PC-3 (cell line): ENCODE measurements around the gene PDIA5. TPM values are rescaled to one million over a fixed set of nuclear protein-coding genes. Genes with fewer than 3 reads are reported as not detected.

ENCODE experiments used
- ATAC-seq: fragments of 200-7000 bp; cut with Tn5 transposase; 2 replicates; pipeline ENCODE4 v1.9.1; 2020; ENCODE audit warnings: mild to moderate bottlenecking, moderate library complexity
- BruUV-seq: library from RNA; stranded (reverse); fragments of 400-500 nt; replicated peaks from 2 replicates; lab custom pipeline; 2021; lab: Mats Ljungman, UMichigan
- CTCF ChIA-PET: fragments of 300-600 bp; sonication (Branson Sonifier 250); formaldehyde crosslinking; loops from one replicate; lab custom pipeline; 2022; ENCODE audit warnings: antibody characterized with exemption; lab: Charles Lee
- POLR2A ChIA-PET: fragments of 300-600 bp; sonication (Branson Sonifier 250); formaldehyde crosslinking; loops from one replicate; lab custom pipeline; 2022; ENCODE audit warnings: antibody characterized with exemption; ENCODE audit not compliant: unreplicated experiment; lab: Charles Lee
- DNase-seq: peaks from one replicate; pipeline ENCODE4 v3.0.0-alpha.2; 2015
- H2AFZ ChIP-seq: fragments of 300-600 bp; sonication (generic); 2 replicates; pipeline ENCODE4 v1.6.0; 2016; ENCODE audit warnings: antibody characterized with exemption, low read length
- H3F3A ChIP-seq: fragments of 300-600 bp; sonication (generic); one replicate; pipeline ENCODE4 v1.6.0; 2017; ENCODE audit warnings: antibody characterized with exemption, low read length, control low read depth, mild to moderate bottlenecking; ENCODE audit not compliant: unreplicated experiment
- H3K27ac ChIP-seq: fragments of 300-600 bp; sonication (generic); 2 replicates; pipeline ENCODE4 v1.5.1; 2016; ENCODE audit warnings: mild to moderate bottlenecking, low read length
- H3K27me3 ChIP-seq: fragments of 300-600 bp; sonication (generic); 2 replicates; pipeline ENCODE4 v1.6.1; 2016; ENCODE audit warnings: low read length, mixed read lengths
- H3K36me3 ChIP-seq: fragments of 300-600 bp; sonication (generic); 2 replicates; pipeline ENCODE4 v1.6.1; 2016; ENCODE audit warnings: low read depth, mixed run types, low read length, mixed read lengths
- H3K4me1 ChIP-seq: fragments of 300-600 bp; sonication (generic); 2 replicates; pipeline ENCODE4 v1.5.1; 2016; ENCODE audit warnings: low read length; ENCODE audit not compliant: insufficient read depth
- H3K4me2 ChIP-seq: fragments of 300-600 bp; sonication (generic); 2 replicates; pipeline ENCODE4 v1.6.0; 2016; ENCODE audit warnings: low read length
- H3K4me3 ChIP-seq: fragments of 300-600 bp; sonication (generic); 2 replicates; pipeline ENCODE4 v1.5.1; 2016; ENCODE audit warnings: mild to moderate bottlenecking, low read length, mixed read lengths
- H3K79me2 ChIP-seq: fragments of 300-600 bp; sonication (generic); 2 replicates; pipeline ENCODE4 v1.6.1; 2017; ENCODE audit warnings: low read length, mixed read lengths
- H3K9ac ChIP-seq: fragments of 300-600 bp; sonication (generic); 2 replicates; pipeline ENCODE4 v1.6.0; 2016; ENCODE audit warnings: mild to moderate bottlenecking, low read length
- H3K9me2 ChIP-seq: fragments of 300-600 bp; sonication (generic); replicated peaks from 2 replicates; pipeline ENCODE4 v1.6.1; 2016; ENCODE audit warnings: mixed run types, low read length, mixed read lengths
- H3K9me3 ChIP-seq: fragments of 300-600 bp; sonication (generic); 2 replicates; pipeline ENCODE4 v1.6.1; 2016; ENCODE audit warnings: low read length, mixed read lengths
- H4K20me1 ChIP-seq: fragments of 300-600 bp; sonication (generic); 2 replicates; pipeline ENCODE4 v1.6.1; 2016; ENCODE audit warnings: low read length, mixed read lengths
- EZH2 ChIP-seq: fragments of 300-600 bp; sonication (generic); IDR thresholded peaks from one replicate; pipeline ENCODE4 v1.6.1; 2017; ENCODE audit warnings: antibody characterized with exemption, mild to moderate bottlenecking, low read length; ENCODE audit not compliant: unreplicated experiment
- EZH2phosphoT487 ChIP-seq: fragments of 300-600 bp; sonication (generic); IDR thresholded peaks from 2 replicates; pipeline ENCODE4 v1.6.1; 2018; ENCODE audit warnings: mild to moderate bottlenecking, antibody characterized with exemption, low read length, borderline replicate concordance
- intact Hi-C: fragments of 100-400 bp; cut with micrococcal nuclease; formaldehyde crosslinking; loops from 2 replicates; pipeline ENCODE4 v1.9.0; 2023
- total RNA-seq: library from RNA; depleted of rRNA; stranded (reverse); fragments of >200 nt; gene quantifications from 2 replicates; pipeline ENCODE4 v1.2.3, GENCODE V29; 2014
- TF ChIP-seq, protein P1 (sequence below): fragments of 300-600 bp; sonication (generic); conservative IDR thresholded peaks from 2 replicates; pipeline ENCODE4 v1.5.1; 2017; ENCODE audit warnings: antibody characterized with exemption, low read depth, mild to moderate bottlenecking, low read length

PDIA5 gene
- total RNA-seq, 1 experiment from 2014 or later = 24.6 TPM

DNA sequence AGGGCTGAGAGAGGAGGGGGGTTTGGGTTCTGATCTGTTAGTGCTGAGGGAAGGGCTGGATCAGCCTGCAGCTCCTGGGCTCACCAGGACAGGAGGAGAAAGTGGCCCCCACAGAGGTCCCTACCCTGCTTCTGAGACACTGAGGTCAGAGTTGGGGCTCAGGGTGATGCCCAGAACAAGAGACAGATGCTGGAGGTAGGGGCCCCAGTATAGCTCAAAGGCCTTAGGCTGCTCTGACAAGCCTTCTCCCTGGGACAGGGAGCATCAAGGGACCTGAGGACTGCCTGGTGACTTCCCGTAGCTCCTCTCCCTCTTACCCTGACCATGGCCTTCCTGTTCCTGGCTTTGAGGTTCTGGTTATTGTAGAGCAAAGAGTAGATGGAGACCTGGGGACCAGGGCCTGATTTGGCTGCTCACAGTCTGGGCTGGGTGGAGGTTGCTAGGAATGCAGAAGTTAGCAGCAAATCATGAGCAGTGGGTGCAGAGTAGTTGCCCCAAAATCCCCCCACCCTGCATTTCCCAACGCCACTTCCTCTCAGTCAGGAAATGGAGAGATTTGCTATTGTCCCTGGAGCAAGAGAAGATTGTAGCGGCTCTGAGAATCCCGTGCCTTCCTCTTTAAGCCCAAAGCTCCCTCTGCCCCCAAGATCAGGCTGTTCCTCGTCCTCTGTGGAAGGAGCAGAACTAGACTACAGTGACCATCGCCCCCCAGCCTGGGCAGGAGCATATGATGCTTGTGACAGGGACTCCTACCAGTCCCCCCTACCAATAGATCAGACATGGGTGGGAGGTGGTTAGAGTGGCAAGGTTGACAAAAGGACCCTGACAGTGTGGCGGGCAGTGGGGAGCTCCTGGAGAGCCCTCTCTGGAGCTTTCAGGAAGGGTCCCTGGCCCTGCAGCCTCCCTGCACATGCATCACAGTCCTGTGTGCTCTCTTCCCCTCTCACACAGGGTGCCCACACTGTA is 87.5 kb downstream of the PDIA5 start:
- H3K4me1 ChIP-seq = peaks cover 18% of the 10 kb centered on the region
- H3K9me3 ChIP-seq = no peaks in the 10 kb centered on the region
- H3K27me3 ChIP-seq = no peaks in the 10 kb centered on the region
- DNase-seq (no peak), ATAC-seq (no peak)
- no peak overlapping the region for H3K9ac ChIP-seq
- CTCF ChIA-PET = no interaction called here
- POLR2A ChIA-PET = no interaction called here
- H3F3A ChIP-seq = no peaks in the 10 kb centered on the region
- no peak overlapping the region for H3K27ac ChIP-seq
- TF ChIP-seq, protein P1, sequence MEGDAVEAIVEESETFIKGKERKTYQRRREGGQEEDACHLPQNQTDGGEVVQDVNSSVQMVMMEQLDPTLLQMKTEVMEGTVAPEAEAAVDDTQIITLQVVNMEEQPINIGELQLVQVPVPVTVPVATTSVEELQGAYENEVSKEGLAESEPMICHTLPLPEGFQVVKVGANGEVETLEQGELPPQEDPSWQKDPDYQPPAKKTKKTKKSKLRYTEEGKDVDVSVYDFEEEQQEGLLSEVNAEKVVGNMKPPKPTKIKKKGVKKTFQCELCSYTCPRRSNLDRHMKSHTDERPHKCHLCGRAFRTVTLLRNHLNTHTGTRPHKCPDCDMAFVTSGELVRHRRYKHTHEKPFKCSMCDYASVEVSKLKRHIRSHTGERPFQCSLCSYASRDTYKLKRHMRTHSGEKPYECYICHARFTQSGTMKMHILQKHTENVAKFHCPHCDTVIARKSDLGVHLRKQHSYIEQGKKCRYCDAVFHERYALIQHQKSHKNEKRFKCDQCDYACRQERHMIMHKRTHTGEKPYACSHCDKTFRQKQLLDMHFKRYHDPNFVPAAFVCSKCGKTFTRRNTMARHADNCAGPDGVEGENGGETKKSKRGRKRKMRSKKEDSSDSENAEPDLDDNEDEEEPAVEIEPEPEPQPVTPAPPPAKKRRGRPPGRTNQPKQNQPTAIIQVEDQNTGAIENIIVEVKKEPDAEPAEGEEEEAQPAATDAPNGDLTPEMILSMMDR = no peak
- TF ChIP-seq EZH2 (no peak), EZH2phosphoT487 (no peak)
- H4K20me1 ChIP-seq = 0 out of 2 replicates have a peak, but pooled peaks cover 1% of the 10 kb centered on the region
- no peaks in the 10 kb centered on the region for H3K9me2 ChIP-seq
- no peak overlapping the region for H2AFZ ChIP-seq
- no peak overlapping the region for H3K4me3 ChIP-seq
- BruUV-seq = no TSS peak
- intact Hi-C loops = no loop called here
- H3K4me2 ChIP-seq = no peak overlapping the region
- H3K79me2 ChIP-seq = no peaks in the 10 kb centered on the region
- H3K36me3 ChIP-seq = peaks cover 33% of the 10 kb centered on the region; the same call in 1 of the 2 replicates

- intact Hi-C loops = loop anchor here (2.0 kb wide), 1 partner anchor 103 kb away; no protein-coding TSS in a partner anchor
- Histone ChIP-seq H3K27ac (no peak overlapping the region), H3K27me3 (no peaks in the 10 kb centered on the region), H3K79me2 (no peaks in the 10 kb centered on the region), H3K4me2 (no peak overlapping the region), H2AFZ (no peak overlapping the region), H3K36me3 (peaks cover 35% of the 10 kb centered on the region; the same call in 1 of the 2 replicates), H3F3A (no peaks in the 10 kb centered on the region), H3K4me1 (peaks cover 18% of the 10 kb centered on the region), H3K9me2 (no peaks in the 10 kb centered on the region), H3K9me3 (no peaks in the 10 kb centered on the region), H3K9ac (no peak overlapping the region), H3K4me3 (no peak overlapping the region), H4K20me1 (0 out of 2 replicates have a peak, but pooled peaks cover 3% of the 10 kb centered on the region)
- no TSS peak for BruUV-seq
- CTCF ChIA-PET = no interaction called here
- POLR2A ChIA-PET = no interaction called here
- ATAC-seq (no peak), DNase-seq (no peak)
- TF ChIP-seq EZH2phosphoT487 (no peak), EZH2 (no peak)
- TF ChIP-seq, protein P1 = no peak
These were observed 88.7 kb downstream of the PDIA5 start for GRCh38 chr3:123155471-123156011.
